IMR-90 (cell line): ENCODE measurements around the gene CRYBA4. TPM values are rescaled to one million over a fixed set of nuclear protein-coding genes. Genes with fewer than 3 reads are reported as not detected.

Experiments used
- ATAC-seq: fragments of 200-7000 bp; cut with Tn5 transposase; 2 replicates; pipeline ENCODE4 v1.9.1; 2020; ENCODE audit warnings: low read depth, mild to moderate bottlenecking, moderate library complexity
- BruUV-seq: library from RNA; stranded (reverse); fragments of 400-500 nt; replicated peaks from 2 replicates; lab custom pipeline; 2021; lab: Mats Ljungman, UMichigan
- CTCF ChIA-PET: fragments of 300-600 bp; formaldehyde crosslinking; extraction: SDS; loops from one replicate; lab custom pipeline; 2021; ENCODE audit warnings: antibody characterized with exemption; lab: Yijun Ruan, JAX
- POLR2A ChIA-PET: fragments of 300-600 bp; sonication (Branson Sonifier 250); formaldehyde crosslinking; loops from one replicate; lab custom pipeline; 2022; ENCODE audit warnings: antibody characterized with exemption; ENCODE audit not compliant: unreplicated experiment; lab: Charles Lee
- DNase-seq: peaks from one replicate; pipeline ENCODE4 v3.0.0; 2013
- H2AFZ ChIP-seq: replicated peaks from 2 replicates; pipeline ENCODE3; 2013; ENCODE audit warnings: low read length, mild to moderate bottlenecking; ENCODE audit not compliant: poor library complexity
- H2AK5ac ChIP-seq: 2 replicates; pipeline ENCODE4 v1.6.1; 2013; ENCODE audit warnings: low read depth, low read length, inconsistent platforms
- H2AK9ac ChIP-seq: replicated peaks from 2 replicates; pipeline ENCODE3; 2013; ENCODE audit warnings: mild to moderate bottlenecking, low read depth, low read length, moderate library complexity; ENCODE audit not compliant: poor library complexity
- H2BK120ac ChIP-seq: 2 replicates; pipeline ENCODE4 v1.6.1; 2013; ENCODE audit warnings: low read depth, low read length, inconsistent platforms
- H2BK15ac ChIP-seq: 3 replicates; pipeline ENCODE4 v1.6.1; 2013; ENCODE audit warnings: low read depth, low read length, inconsistent platforms
- H2BK20ac ChIP-seq: 2 replicates; pipeline ENCODE4 v1.6.1; 2013; ENCODE audit warnings: low read depth, mild to moderate bottlenecking, inconsistent platforms, low read length, moderate library complexity
- H2BK5ac ChIP-seq: 2 replicates; pipeline ENCODE4 v1.6.1; 2013; ENCODE audit warnings: mild to moderate bottlenecking, low read depth, low read length, inconsistent platforms; ENCODE audit not compliant: poor library complexity, severe bottlenecking
- H3K14ac ChIP-seq: replicated peaks from 2 replicates; pipeline ENCODE4 v1.6.1; 2013; ENCODE audit warnings: low read depth, low read length, inconsistent platforms
- H3K18ac ChIP-seq: 2 replicates; pipeline ENCODE4 v1.6.1; 2013; ENCODE audit warnings: low read depth, low read length, control low read depth
- H3K23ac ChIP-seq: 2 replicates; pipeline ENCODE4 v1.6.1; 2013; ENCODE audit warnings: low read depth, low read length, inconsistent platforms
- H3K27ac ChIP-seq: 2 replicates; pipeline ENCODE4 v1.5.1; 2013; ENCODE audit warnings: mild to moderate bottlenecking, control low read depth, low read length; ENCODE audit not compliant: insufficient read depth
- H3K27me3 ChIP-seq: 2 replicates; pipeline ENCODE4 v1.6.1; 2013; ENCODE audit warnings: low read length; ENCODE audit not compliant: control insufficient read depth, insufficient read depth
- H3K36me3 ChIP-seq: 2 replicates; pipeline ENCODE4 v1.6.1; 2013; ENCODE audit warnings: low read length, mixed read lengths; ENCODE audit not compliant: control insufficient read depth, insufficient read depth
- H3K4ac ChIP-seq: 2 replicates; pipeline ENCODE4 v1.6.1; 2013; ENCODE audit warnings: low read depth, low read length, inconsistent platforms
- H3K4me1 ChIP-seq: 2 replicates; pipeline ENCODE4 v1.6.1; 2013; ENCODE audit warnings: low read length, mixed read lengths; ENCODE audit not compliant: control insufficient read depth, insufficient read depth
- H3K4me2 ChIP-seq: 2 replicates; pipeline ENCODE4 v1.6.1; 2013; ENCODE audit warnings: low read depth, mild to moderate bottlenecking, control low read depth, low read length, moderate library complexity
- H3K4me3 ChIP-seq: 2 replicates; pipeline ENCODE4 v1.5.1; 2013; ENCODE audit warnings: low read depth, mild to moderate bottlenecking, control low read depth, low read length, moderate library complexity; ENCODE audit not compliant: insufficient read depth
- H3K56ac ChIP-seq: 2 replicates; pipeline ENCODE4 v1.6.1; 2013; ENCODE audit warnings: low read length, inconsistent platforms; ENCODE audit not compliant: insufficient read depth; ENCODE audit errors: extremely low read depth
- H3K79me1 ChIP-seq, 2 experiments: 2 replicates each; pipeline ENCODE4 v1.6.1; 2013; ENCODE audit warnings: low read length in 2 of 2, inconsistent platforms in 1 of 2, low read depth in 1 of 2
- H3K9ac ChIP-seq: 2 replicates; pipeline ENCODE4 v1.6.1; 2013; ENCODE audit warnings: low read depth, low read length, control low read depth
- H3K9me1 ChIP-seq: 2 replicates; pipeline ENCODE4 v1.6.1; 2013; ENCODE audit warnings: low read length, inconsistent platforms; ENCODE audit not compliant: insufficient read depth
- H3K9me3 ChIP-seq: 2 replicates; pipeline ENCODE4 v1.6.1; 2013; ENCODE audit warnings: low read length; ENCODE audit not compliant: control insufficient read depth, insufficient read depth
- H4K20me1 ChIP-seq: 2 replicates; pipeline ENCODE4 v1.6.1; 2013; ENCODE audit warnings: low read length, inconsistent platforms; ENCODE audit not compliant: insufficient read depth
- H4K5ac ChIP-seq: 2 replicates; pipeline ENCODE4 v1.6.1; 2013; ENCODE audit warnings: mild to moderate bottlenecking, low read depth, low read length, control low read depth
- H4K8ac ChIP-seq, 2 experiments: 2 replicates each; pipeline ENCODE4 v1.6.1; 2013; ENCODE audit warnings: low read depth in 2 of 2, low read length in 2 of 2, control low read depth in 1 of 2, inconsistent platforms in 1 of 2
- H4K91ac ChIP-seq: 2 replicates; pipeline ENCODE4 v1.6.1; 2013; ENCODE audit warnings: low read depth, low read length, inconsistent platforms; ENCODE audit not compliant: insufficient read depth
- BHLHE40 ChIP-seq: fragments of 150-350 bp; IDR thresholded peaks from 2 replicates; pipeline ENCODE4 v1.6.1; 2016; ENCODE audit warnings: mild to moderate bottlenecking, low read depth, low read length
- CEBPB ChIP-seq: IDR thresholded peaks from 2 replicates; pipeline ENCODE4 v1.6.1; 2012; ENCODE audit warnings: low read depth, low read length, improper control_type of control experiment
- CHD1 ChIP-seq: IDR thresholded peaks from 2 replicates; pipeline ENCODE4 v1.6.1; 2012; ENCODE audit warnings: low read depth, low read length, improper control_type of control experiment
- FOS ChIP-seq: fragments of 150-350 bp; IDR thresholded peaks from 2 replicates; pipeline ENCODE4 v1.6.1; 2016; ENCODE audit warnings: low read depth, low read length
- MAFK ChIP-seq: IDR thresholded peaks from 2 replicates; pipeline ENCODE4 v1.6.1; 2012; ENCODE audit warnings: low read depth, low read length, improper control_type of control experiment
- MAZ ChIP-seq: IDR thresholded peaks from 2 replicates; pipeline ENCODE4 v1.6.1; 2012; ENCODE audit warnings: low read depth, mild to moderate bottlenecking, low read length, improper control_type of control experiment, moderate library complexity, borderline replicate concordance
- NFE2L2 ChIP-seq: fragments of 150-350 bp; IDR thresholded peaks from 2 replicates; pipeline ENCODE4 v1.6.1; 2016; ENCODE audit warnings: low read depth, mild to moderate bottlenecking, low read length
- RCOR1 ChIP-seq: IDR thresholded peaks from 2 replicates; pipeline ENCODE4 v1.6.1; 2012; ENCODE audit warnings: mild to moderate bottlenecking, low read length, improper control_type of control experiment; ENCODE audit not compliant: insufficient replicate concordance
- RFX5 ChIP-seq: IDR thresholded peaks from 2 replicates; pipeline ENCODE4 v1.8.0; 2012; ENCODE audit warnings: low read depth, mild to moderate bottlenecking, low read length, moderate library complexity
- WGBS, 2 experiments: methylation state at CpG; one replicate each; pipeline versions ENCODE4 v1.1.5 to v1.1.7; 2013; ENCODE audit warnings: missing lambda C conversion rate in 2 of 2; ENCODE audit not compliant: insufficient read length in 1 of 2; ENCODE audit errors: extremely low coverage in 2 of 2; 5-methylcytosine and 5-hydroxymethylcytosine counted together
- dilution Hi-C: fragments of 300-500 bp; cut with HindIII; formaldehyde crosslinking; loops from one replicate; pipeline ENCODE4 v1.14.3; 2018; ENCODE audit warnings: low sequenced_read_pairs; ENCODE audit not compliant: unreplicated experiment
- in situ Hi-C: fragments of 300-500 bp; cut with MboI; formaldehyde crosslinking; loops from 3 replicates; pipeline ENCODE4 v1.14.3; 2019; ENCODE audit warnings: low sequenced_read_pairs, inconsistent platforms, mixed read lengths
- intact Hi-C: fragments of 100-400 bp; cut with micrococcal nuclease; formaldehyde crosslinking; loops from 2 replicates; pipeline ENCODE4 v1.10.0; 2022
- polyA plus RNA-seq, 3 experiments: library from polyadenylated mRNA; depleted of rRNA; stranded (reverse); fragments of >200 nt; gene quantifications; 2 replicates each; pipeline ENCODE4 v1.2.3, GENCODE V29; 2012; ENCODE audit warnings: low replicate concordance in 1 of 3
- total RNA-seq: library from RNA; depleted of rRNA; stranded (reverse); fragments of >200 nt; gene quantifications from 2 replicates; pipeline ENCODE4 v1.2.3, GENCODE V29; 2012

CRYBA4 gene
- total and polyA plus RNA-seq, 2 of the 4 experiments (the other 2 are of a cell fraction), result not detected

DNA sequence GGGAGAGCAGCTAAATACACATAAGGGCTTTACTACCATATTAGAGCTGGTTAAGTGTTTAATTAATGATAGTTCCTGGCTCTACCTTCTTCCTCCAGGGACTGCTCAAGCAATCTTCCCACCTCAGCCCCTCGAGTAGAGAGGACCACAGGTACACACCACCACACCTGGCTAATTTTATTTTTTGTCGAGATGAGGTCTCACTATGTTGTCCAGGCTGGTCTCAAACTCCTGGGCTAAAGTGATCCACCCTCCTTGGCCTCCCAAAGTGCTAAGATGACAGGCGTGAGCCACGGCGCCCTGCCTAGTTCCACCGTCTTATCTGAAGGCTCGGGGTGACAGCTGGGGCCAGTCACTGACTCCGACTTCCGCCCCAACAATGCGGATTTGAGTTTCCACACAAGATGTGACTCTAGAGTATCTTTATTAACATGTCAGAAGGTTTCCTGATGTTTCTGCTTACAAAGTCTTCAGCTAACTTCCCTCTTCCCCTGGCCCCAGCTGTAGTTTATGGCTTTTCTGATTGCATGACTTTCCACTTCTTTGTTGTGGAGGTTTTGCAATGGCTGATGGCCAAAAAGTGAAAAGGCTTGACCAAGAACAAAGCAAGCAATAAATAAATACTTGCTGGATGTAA lies 48.6 kb upstream of the CRYBA4 start:
- Histone ChIP-seq H2AK5ac (no peak overlapping the region), H2BK15ac (no peak overlapping the region), H3K56ac (no peak overlapping the region), H2AK9ac (no peak overlapping the region), H3K23ac (no peak overlapping the region), H4K5ac (peak overlapping the region; percentile 15; the same call in 1 of the 2 replicates), H3K4me2 (no peak overlapping the region), H4K20me1 (peaks cover 35% of the 10 kb centered on the region), H3K9ac (no peak overlapping the region), H4K8ac (peak overlapping the region in 1 of 2 experiments; percentile 30; a peak in 2 of 4 replicates), H3K36me3 (no peaks in the 10 kb centered on the region), H2BK5ac (no peak overlapping the region), H3K9me1 (peaks cover 20% of the 10 kb centered on the region), H3K4ac (no peak overlapping the region), H3K27ac (peak overlapping the region; percentile 43; the same call in 1 of the 2 replicates), H3K18ac (no peak overlapping the region), H3K27me3 (no peaks in the 10 kb centered on the region), H3K4me1 (peaks cover 9% of the 10 kb centered on the region), H3K4me3 (no peak overlapping the region), H2BK20ac (no peak overlapping the region), H3K14ac (no peak overlapping the region), H2BK120ac (no peak overlapping the region), H3K79me1 (peaks cover 42 to 87% of the 10 kb centered on the region in 2 experiments), H4K91ac (no peak overlapping the region; the same call in 1 of the 2 replicates), H3K9me3 (no peaks in the 10 kb centered on the region), H2AFZ (no peak overlapping the region)
- ChIA-PET CTCF (no interaction called here), POLR2A (no interaction called here)
- in situ Hi-C loops, result no loop called here
- peak; percentile 48 for DNase-seq
- dilution Hi-C loops, result no loop called here
- no CpG with 5 or more reads among the region's 10 CpGs for WGBS, 2 experiments
- TF ChIP-seq RCOR1, result no peak
- no peak for TF ChIP-seq FOS
- TF ChIP-seq NFE2L2, result no peak
- TF ChIP-seq MAZ, result no peak
- no peak for TF ChIP-seq CEBPB
- no peak for TF ChIP-seq MAFK
- no peak for TF ChIP-seq RFX5
- TF ChIP-seq BHLHE40, result no peak
- no peak for TF ChIP-seq CHD1
- no peak; the same call in 1 of the 2 replicates for ATAC-seq
- intact Hi-C loops, result no loop called here
- BruUV-seq, result no TSS peak
